ENCODE measurements around the gene NUF2. TPM values are rescaled to one million over a fixed set of nuclear protein-coding genes. Genes with fewer than 3 reads are reported as not detected.
"Not testable (repeated sequence)": the region's sequence is repeated elsewhere in the genome, so short reads cannot be mapped to it uniquely, and the experiment has no call there.

NUF2 gene
- total RNA-seq, 1 experiment from 2014 or later = 23.8 TPM

- intact Hi-C loops (cut with micrococcal nuclease) = no loop called here
- Mint-ChIP-seq H3K9me3 (ENCODE audit: unreplicated experiment) (peaks cover 29% of the 10 kb centered on the region), H3K4me3 (ENCODE audit: unreplicated experiment) (no peak overlapping the region), H3K27ac (ENCODE audit: low read depth, unreplicated experiment) (no peak overlapping the region), H3K27me3 (ENCODE audit: insufficient read depth, unreplicated experiment) (no peaks in the 10 kb centered on the region), H3K36me3 (ENCODE audit: insufficient read depth, unreplicated experiment) (peaks cover 22% of the 10 kb centered on the region), H3K4me1 (ENCODE audit: insufficient read depth, unreplicated experiment) (no peaks in the 10 kb centered on the region)
- ChIA-PET CTCF (interaction anchor here (0.7 kb wide), 1 partner anchor 9 kb away, joined by 3 read pairs; no protein-coding TSS in a partner anchor), POLR2A (no interaction called here)
- no TSS peak for BruUV-seq (replicated peaks)
- no peak for DNase-seq (ENCODE audit: unreplicated experiment)
- TF ChIP-seq CTCF (IDR thresholded peaks at IDR 0.05; ENCODE audit: unreplicated experiment) = no peak
These were observed 43.2 kb upstream of the NUF2 start for GRCh38 chr1:163278602-163279001.

GRCh38 chr1:163284867-163285266, 36.9 kb upstream of the NUF2 start:
- H3K36me3 Mint-ChIP-seq (ENCODE audit: insufficient read depth, unreplicated experiment); H3K4me1 Mint-ChIP-seq (ENCODE audit: insufficient read depth, unreplicated experiment); H3K27me3 Mint-ChIP-seq (ENCODE audit: insufficient read depth, unreplicated experiment); POLR2A ChIA-PET; H3K9me3 Mint-ChIP-seq (ENCODE audit: unreplicated experiment); intact Hi-C loops (cut with micrococcal nuclease); BruUV-seq (replicated peaks); DNase-seq (ENCODE audit: unreplicated experiment); H3K4me3 Mint-ChIP-seq (ENCODE audit: unreplicated experiment); H3K27ac Mint-ChIP-seq (ENCODE audit: low read depth, unreplicated experiment): not testable (repeated sequence)
- CTCF ChIA-PET = interaction anchor here (2.6 kb wide), 1 partner anchor 110 kb away, joined by 10 read pairs; no protein-coding TSS in a partner anchor

GRCh38 chr1:163290025-163290640, 31.6 kb upstream of the NUF2 start:
- intact Hi-C loops (cut with micrococcal nuclease) = loop anchor here (10.0 kb wide), 1 partner anchor 55 kb away; no protein-coding TSS in a partner anchor
- H3K27ac Mint-ChIP-seq (ENCODE audit: low read depth, unreplicated experiment) = peak overlapping the region; percentile 8
- ChIA-PET POLR2A (interaction anchor here (1.2 to 1.5 kb wide), 2 partner anchors 10 to 12 kb away, joined by 3 to 4 read pairs; no protein-coding TSS in a partner anchor), CTCF (interaction anchor here (1.0 to 1.7 kb wide), 4 partner anchors 25 to 436 kb away, joined by 3 to 5 read pairs (median 4); no protein-coding TSS in a partner anchor)
- no peak for TF ChIP-seq CTCF (IDR thresholded peaks at IDR 0.05; ENCODE audit: unreplicated experiment)
- peaks cover 8% of the 10 kb centered on the region for H3K36me3 Mint-ChIP-seq (ENCODE audit: insufficient read depth, unreplicated experiment)
- DNase-seq (ENCODE audit: unreplicated experiment) = peak; percentile 91
- BruUV-seq (replicated peaks) = no TSS peak
- peaks cover 9% of the 10 kb centered on the region for H3K9me3 Mint-ChIP-seq (ENCODE audit: unreplicated experiment)
- no peak overlapping the region for H3K4me3 Mint-ChIP-seq (ENCODE audit: unreplicated experiment)
- no peaks in the 10 kb centered on the region for H3K27me3 Mint-ChIP-seq (ENCODE audit: insufficient read depth, unreplicated experiment)
- H3K4me1 Mint-ChIP-seq (ENCODE audit: insufficient read depth, unreplicated experiment) = peaks cover 6% of the 10 kb centered on the region

- ChIA-PET CTCF (interaction anchor here (0.6 to 1.2 kb wide), 4 partner anchors 24 to 2000 kb away, joined by 3 to 4 read pairs (median 3); no protein-coding TSS in a partner anchor), POLR2A (interaction anchor here (1.0 kb wide), 1 partner anchor 42 kb away, joined by 3 read pairs; no protein-coding TSS in a partner anchor)
- no peak for TF ChIP-seq CTCF (IDR thresholded peaks at IDR 0.05; ENCODE audit: unreplicated experiment)
- Mint-ChIP-seq H3K4me3 (ENCODE audit: unreplicated experiment) (no peak overlapping the region), H3K9me3 (ENCODE audit: unreplicated experiment) (peaks cover 9% of the 10 kb centered on the region), H3K27ac (ENCODE audit: low read depth, unreplicated experiment) (no peak overlapping the region), H3K36me3 (ENCODE audit: insufficient read depth, unreplicated experiment) (peaks cover 5% of the 10 kb centered on the region), H3K4me1 (ENCODE audit: insufficient read depth, unreplicated experiment) (peaks cover 6% of the 10 kb centered on the region), H3K27me3 (ENCODE audit: insufficient read depth, unreplicated experiment) (no peaks in the 10 kb centered on the region)
- BruUV-seq (replicated peaks) = no TSS peak
- DNase-seq (ENCODE audit: unreplicated experiment) = no peak
- intact Hi-C loops (cut with micrococcal nuclease) = loop anchor here (10.0 kb wide), 1 partner anchor 57 kb away; no protein-coding TSS in a partner anchor
These were observed 30.3 kb upstream of the NUF2 start for GRCh38 chr1:163291461-163291860.

- intact Hi-C loops (cut with micrococcal nuclease) = loop anchor here (10.0 kb wide), 1 partner anchor 57 kb away; no protein-coding TSS in a partner anchor
- not testable (repeated sequence) for H3K27me3 Mint-ChIP-seq (ENCODE audit: insufficient read depth, unreplicated experiment); DNase-seq (ENCODE audit: unreplicated experiment); H3K4me3 Mint-ChIP-seq (ENCODE audit: unreplicated experiment); BruUV-seq (replicated peaks); H3K4me1 Mint-ChIP-seq (ENCODE audit: insufficient read depth, unreplicated experiment); H3K9me3 Mint-ChIP-seq (ENCODE audit: unreplicated experiment); H3K36me3 Mint-ChIP-seq (ENCODE audit: insufficient read depth, unreplicated experiment); H3K27ac Mint-ChIP-seq (ENCODE audit: low read depth, unreplicated experiment)
- ChIA-PET POLR2A (interaction anchor here (1.0 kb wide), 1 partner anchor 41 kb away, joined by 3 read pairs; no protein-coding TSS in a partner anchor), CTCF (interaction anchor here (0.9 to 1.2 kb wide), 2 partner anchors 23 to 438 kb away, joined by 3 read pairs; no protein-coding TSS in a partner anchor)
These were observed 29.6 kb upstream of the NUF2 start for GRCh38 chr1:163292153-163292552.

- H3K27me3 Mint-ChIP-seq (ENCODE audit: insufficient read depth, unreplicated experiment); POLR2A ChIA-PET; H3K4me1 Mint-ChIP-seq (ENCODE audit: insufficient read depth, unreplicated experiment); H3K4me3 Mint-ChIP-seq (ENCODE audit: unreplicated experiment); DNase-seq (ENCODE audit: unreplicated experiment); H3K9me3 Mint-ChIP-seq (ENCODE audit: unreplicated experiment); H3K27ac Mint-ChIP-seq (ENCODE audit: low read depth, unreplicated experiment); BruUV-seq (replicated peaks): not testable (repeated sequence)
- intact Hi-C loops (cut with micrococcal nuclease) = loop anchor here (10.0 kb wide), 1 partner anchor 59 kb away; no protein-coding TSS in a partner anchor
- CTCF ChIA-PET = interaction anchor here (0.6 to 1.8 kb wide), 3 partner anchors 22 to 1319 kb away, joined by 3 to 10 read pairs (median 3); no protein-coding TSS in a partner anchor
- H3K36me3 Mint-ChIP-seq (ENCODE audit: insufficient read depth, unreplicated experiment) = peaks cover 10% of the 10 kb centered on the region
These were observed 28.3 kb upstream of the NUF2 start for GRCh38 chr1:163293497-163293896.
